ENCODE measurements around the gene ZNF451. TPM values are rescaled to one million over a fixed set of nuclear protein-coding genes. Genes with fewer than 3 reads are reported as not detected.

The ZNF451 gene
- total RNA-seq, 8 experiments from 2014 or later, result 47.0 to 74.7 (median 54.3) TPM

DNA sequence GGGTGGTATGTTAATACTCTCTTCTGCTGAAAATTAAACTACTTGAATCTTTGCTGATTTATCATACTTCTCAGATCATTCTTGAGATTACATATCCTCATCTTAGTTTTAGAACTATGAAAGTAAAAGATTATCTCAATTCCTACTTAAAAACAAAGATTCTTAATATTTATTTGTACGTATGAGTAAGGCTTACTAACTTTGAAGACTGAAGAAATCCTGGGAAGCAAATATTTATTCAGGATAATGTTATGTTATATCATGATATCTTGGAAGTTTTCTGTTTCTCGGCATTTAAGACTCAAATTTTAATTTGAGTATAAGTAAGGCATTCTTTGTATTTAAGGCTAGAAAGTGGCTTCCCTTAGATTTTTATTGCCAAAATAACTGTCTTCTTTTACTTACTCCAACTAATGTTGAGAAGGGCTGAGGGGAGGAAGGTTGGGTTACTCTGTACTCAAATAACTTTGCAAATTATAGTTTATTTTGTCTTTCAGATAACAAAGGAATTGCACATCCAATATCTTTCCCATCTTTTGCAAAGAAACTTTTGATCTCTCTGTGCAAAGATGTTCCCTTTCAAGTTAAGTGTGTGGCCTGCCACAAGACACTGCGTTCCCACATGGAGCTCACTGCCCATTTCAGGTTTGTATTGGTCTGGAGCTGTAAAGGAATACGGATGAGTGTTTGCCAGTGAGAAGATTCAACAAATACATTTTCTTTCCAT is 51.6 kb downstream of the ZNF451 start:
- no peak for ATAC-seq (replicated peaks in 6 of 8)
- WGBS, 10 experiments, result 85 to 100% (median 96%) methylated on average over 2 to 4 of the region's 4 CpGs
- in situ Hi-C loops (cut with MboI; ENCODE audit: low pct_unique_long_range_greater_than_20kb in 2 of 9, low sequenced_read_pairs in 9 of 9, unreplicated experiment in 9 of 9), result no loop called here
- Histone ChIP-seq H3K27ac (no peak overlapping the region), H3K4me1 (replicated peaks in 1 of 2) (no peaks in the 10 kb centered on the region), H3K4me3 (no peak overlapping the region)

DNA sequence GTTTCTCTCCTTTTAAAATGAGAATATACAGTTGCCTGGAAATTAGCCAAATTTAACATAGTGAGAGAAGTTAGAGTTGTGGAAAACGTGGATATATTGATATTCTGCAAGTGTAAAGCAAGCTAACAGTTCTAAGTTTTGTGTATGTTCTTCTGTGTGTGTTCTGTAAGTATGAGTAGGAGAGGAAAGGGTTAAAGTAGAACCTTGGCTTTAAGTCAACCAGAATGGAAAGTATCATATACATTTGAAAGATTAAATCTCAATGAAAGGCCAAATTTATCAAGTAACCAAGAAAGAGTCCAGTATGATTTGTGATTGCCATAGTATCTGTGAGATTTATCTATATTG is 52.2 kb downstream of the ZNF451 start:
- ATAC-seq (replicated peaks in 6 of 8), result no peak
- WGBS, 10 experiments, result 50 to 100% (median 88%) methylated on average over 1 of the region's 1 CpG
- no peaks in the 10 kb centered on the region for H3K4me1 ChIP-seq (replicated peaks in 1 of 2)
- in situ Hi-C loops (cut with MboI; ENCODE audit: low pct_unique_long_range_greater_than_20kb in 2 of 9, low sequenced_read_pairs in 9 of 9, unreplicated experiment in 9 of 9), result no loop called here
- H3K4me3 ChIP-seq, result no peak overlapping the region
- H3K27ac ChIP-seq, result no peak overlapping the region

DNA sequence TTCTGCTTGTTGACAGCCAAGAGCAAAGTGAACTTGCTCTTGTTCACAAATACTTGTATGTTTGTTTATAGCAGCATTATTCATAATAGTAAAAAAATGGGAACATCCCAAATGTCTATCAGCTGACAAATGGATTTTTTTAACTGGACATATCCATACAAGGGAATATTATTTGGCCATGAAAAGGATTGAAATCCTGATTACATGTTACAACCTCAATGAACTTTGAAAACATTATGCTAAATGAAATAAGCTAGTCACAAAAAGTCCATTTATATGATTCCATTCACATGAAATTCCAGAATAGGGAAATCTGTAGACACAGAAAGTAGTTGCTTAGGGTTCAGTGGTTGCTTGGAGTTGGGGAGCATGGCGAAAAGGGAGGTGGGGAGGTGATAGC is 53.7 kb downstream of the ZNF451 start:
- Histone ChIP-seq H3K4me1 (replicated peaks in 1 of 2) (no peaks in the 10 kb centered on the region), H3K27ac (no peak overlapping the region), H3K4me3 (no peak overlapping the region)
- ATAC-seq (replicated peaks in 6 of 8), result no peak
- 88 to 100% (median 100%) methylated on average over 1 of the region's 1 CpG; no CpG with 5 or more reads in 3 of the 10 experiments for WGBS, 10 experiments
- in situ Hi-C loops (cut with MboI; ENCODE audit: low pct_unique_long_range_greater_than_20kb in 2 of 9, low sequenced_read_pairs in 9 of 9, unreplicated experiment in 9 of 9), result no loop called here

DNA sequence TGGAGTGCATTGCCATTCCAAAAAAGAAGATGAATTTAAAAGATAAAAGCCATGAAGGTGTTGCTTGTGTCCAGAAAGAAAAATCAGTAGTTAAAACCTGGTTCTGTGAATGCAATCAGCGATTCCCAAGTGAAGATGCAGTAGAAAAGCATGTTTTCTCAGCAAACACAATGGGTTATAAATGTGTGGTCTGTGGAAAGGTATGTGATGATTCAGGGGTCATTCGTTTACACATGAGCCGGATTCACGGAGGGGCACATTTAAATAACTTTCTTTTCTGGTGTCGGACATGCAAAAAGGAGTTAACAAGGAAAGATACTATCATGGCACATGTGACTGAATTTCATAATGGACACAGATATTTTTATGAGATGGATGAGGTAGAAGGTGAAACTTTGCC is 57.4 kb downstream of the ZNF451 start:
- in situ Hi-C loops (cut with MboI; ENCODE audit: low pct_unique_long_range_greater_than_20kb in 2 of 9, low sequenced_read_pairs in 9 of 9, unreplicated experiment in 9 of 9), result no loop called here
- no peak overlapping the region for H3K4me3 ChIP-seq
- no peaks in the 10 kb centered on the region for H3K4me1 ChIP-seq (replicated peaks in 1 of 2)
- no peak for ATAC-seq (replicated peaks in 6 of 8)
- no peak overlapping the region for H3K27ac ChIP-seq
- 89 to 100% (median 96%) methylated on average over 1 to 5 of the region's 5 CpGs for WGBS, 10 experiments

DNA sequence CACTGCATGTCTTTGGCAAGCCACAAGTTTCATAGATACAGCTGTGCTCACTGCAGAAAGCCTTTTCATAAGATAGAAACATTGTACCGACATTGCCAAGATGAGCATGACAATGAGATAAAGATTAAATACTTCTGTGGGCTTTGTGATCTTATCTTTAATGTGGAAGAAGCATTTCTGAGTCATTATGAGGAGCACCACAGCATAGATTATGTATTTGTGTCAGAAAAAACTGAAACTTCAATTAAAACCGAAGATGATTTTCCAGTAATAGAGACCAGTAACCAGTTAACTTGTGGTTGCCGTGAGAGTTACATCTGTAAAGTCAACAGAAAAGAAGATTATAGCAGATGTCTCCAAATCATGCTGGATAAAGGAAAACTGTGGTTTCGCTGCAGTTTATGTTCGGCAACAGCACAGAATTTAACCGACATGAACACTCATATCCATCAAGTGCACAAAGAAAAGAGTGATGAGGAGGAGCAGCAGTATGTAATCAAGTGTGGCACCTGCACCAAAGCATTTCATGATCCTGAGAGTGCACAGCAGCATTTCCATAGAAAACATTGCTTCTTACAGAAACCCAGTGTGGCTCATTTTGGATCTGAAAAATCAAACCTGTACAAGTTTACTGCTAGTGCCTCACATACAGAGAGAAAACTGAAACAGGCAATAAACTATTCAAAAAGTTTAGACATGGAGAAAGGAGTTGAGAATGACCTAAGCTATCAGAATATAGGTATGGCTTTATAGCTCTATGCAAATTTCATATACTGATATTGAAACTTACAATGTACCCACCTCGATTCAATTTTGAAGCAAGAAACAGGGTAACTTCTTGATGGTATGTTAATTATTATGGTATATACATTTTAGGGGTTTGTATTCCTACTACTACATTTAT is 58.2 kb downstream of the ZNF451 start:
- no peak overlapping the region for H3K27ac ChIP-seq
- in situ Hi-C loops (cut with MboI; ENCODE audit: low pct_unique_long_range_greater_than_20kb in 2 of 9, low sequenced_read_pairs in 9 of 9, unreplicated experiment in 9 of 9), result no loop called here
- ATAC-seq (replicated peaks in 6 of 8), result no peak
- no peak overlapping the region for H3K4me3 ChIP-seq
- WGBS, 10 experiments, result 69 to 100% (median 90%) methylated on average over 2 to 7 of the region's 7 CpGs
- no peaks in the 10 kb centered on the region for H3K4me1 ChIP-seq (replicated peaks in 1 of 2)

DNA sequence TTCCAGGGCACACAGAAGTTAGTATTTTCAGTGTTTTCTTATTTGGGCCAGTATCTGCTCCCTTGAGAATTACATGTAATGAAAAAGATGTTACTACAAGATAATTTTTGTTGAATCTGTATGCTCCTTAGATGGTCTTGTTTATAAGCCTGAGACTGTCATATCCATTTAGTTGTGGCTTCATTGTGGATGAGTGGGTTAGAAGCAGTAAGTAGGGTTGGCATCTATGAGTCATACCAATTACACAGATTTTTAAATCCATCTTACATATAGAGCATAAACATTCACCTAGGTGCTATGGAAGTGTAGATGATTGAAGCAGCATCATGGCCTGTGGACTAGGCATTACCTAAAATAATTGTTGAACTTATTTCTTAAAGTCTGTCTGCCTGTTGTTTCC is 68.7 kb downstream of the ZNF451 start:
- in situ Hi-C loops (cut with MboI; ENCODE audit: low pct_unique_long_range_greater_than_20kb in 2 of 9, low sequenced_read_pairs in 9 of 9, unreplicated experiment in 9 of 9), result no loop called here
- Histone ChIP-seq H3K4me3 (no peak overlapping the region), H3K4me1 (replicated peaks in 1 of 2) (no peaks in the 10 kb centered on the region), H3K27ac (no peak overlapping the region)
- ATAC-seq (replicated peaks in 6 of 8), result no peak

DNA sequence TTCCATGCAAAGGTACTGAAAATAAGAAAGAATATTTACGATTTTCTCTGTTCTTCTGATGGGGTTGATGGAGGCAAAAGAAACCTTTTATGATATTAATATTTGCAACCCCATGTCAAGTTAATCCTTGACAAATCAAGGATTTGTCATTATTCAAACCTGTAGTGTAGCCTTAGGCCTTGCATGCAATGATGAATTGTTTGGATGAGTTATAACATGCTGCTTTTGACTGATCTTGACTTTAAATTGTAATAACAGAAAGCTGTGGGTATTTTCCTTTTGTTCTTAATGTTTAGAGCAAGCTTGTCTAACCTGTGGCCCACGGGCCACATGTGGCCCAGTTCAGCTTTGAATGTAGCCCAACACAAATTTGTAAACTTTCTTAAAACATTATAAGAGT is 69.1 kb downstream of the ZNF451 start:
- in situ Hi-C loops (cut with MboI; ENCODE audit: low pct_unique_long_range_greater_than_20kb in 2 of 9, low sequenced_read_pairs in 9 of 9, unreplicated experiment in 9 of 9), result no loop called here
- no peak overlapping the region for H3K27ac ChIP-seq
- H3K4me1 ChIP-seq (replicated peaks in 1 of 2), result no peaks in the 10 kb centered on the region
- ATAC-seq (replicated peaks in 6 of 8), result no peak
- no peak overlapping the region for H3K4me3 ChIP-seq
- 80 to 100% (median 90%) methylated on average over 1 to 2 of the region's 2 CpGs for WGBS, 10 experiments

DNA sequence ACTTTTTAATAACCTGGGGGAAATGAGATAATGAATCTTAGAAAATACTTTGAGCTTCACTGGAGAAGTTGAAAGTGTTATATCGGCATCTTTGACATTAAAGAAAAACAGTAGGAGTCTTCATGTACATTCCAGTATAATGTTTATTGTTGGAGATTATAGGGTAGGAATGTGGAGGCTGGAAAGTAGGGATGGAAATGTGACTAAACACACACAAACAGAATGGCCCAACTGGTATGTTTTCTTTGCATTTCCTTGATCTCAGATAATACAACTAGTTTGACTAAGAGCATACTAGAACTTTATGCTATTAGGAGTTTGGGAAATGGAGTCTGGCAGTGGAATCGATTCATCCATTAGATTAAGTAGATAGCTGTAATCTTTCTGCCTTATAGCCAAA is 72.0 kb downstream of the ZNF451 start:
- Histone ChIP-seq H3K4me3 (no peak overlapping the region), H3K27ac (no peak overlapping the region), H3K4me1 (replicated peaks in 1 of 2) (no peaks in the 10 kb centered on the region)
- no peak for ATAC-seq (replicated peaks in 6 of 8)
- 89 to 100% (median 100%) methylated on average over 1 to 2 of the region's 2 CpGs for WGBS, 10 experiments
- in situ Hi-C loops (cut with MboI; ENCODE audit: low pct_unique_long_range_greater_than_20kb in 2 of 9, low sequenced_read_pairs in 9 of 9, unreplicated experiment in 9 of 9), result no loop called here

DNA sequence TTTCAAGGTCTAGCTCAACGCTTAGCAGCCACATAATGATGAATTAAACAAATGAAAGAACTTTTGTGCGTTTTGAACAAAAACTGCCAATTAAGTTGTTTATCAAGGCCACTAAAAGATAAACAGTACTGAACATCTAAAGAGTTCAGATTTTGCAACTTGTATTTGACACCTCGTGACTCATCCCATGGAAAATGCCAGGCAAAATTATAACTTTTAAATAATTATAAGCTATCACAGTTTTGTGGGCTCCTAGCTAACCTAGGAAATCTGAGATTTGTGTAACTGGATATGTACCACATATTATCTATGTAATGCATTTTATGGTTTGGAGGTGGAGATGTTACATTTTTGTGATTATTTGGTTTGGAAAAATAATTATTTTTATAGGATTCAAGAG is 72.5 kb downstream of the ZNF451 start:
- no peak for ATAC-seq (replicated peaks in 6 of 8)
- Histone ChIP-seq H3K4me1 (replicated peaks in 1 of 2) (no peaks in the 10 kb centered on the region), H3K4me3 (no peak overlapping the region), H3K27ac (no peak overlapping the region)
- WGBS, 10 experiments, result 82 to 100% (median 94%) methylated on average over 1 to 3 of the region's 3 CpGs; no CpG with 5 or more reads in 1 of the 10 experiments
- in situ Hi-C loops (cut with MboI; ENCODE audit: low pct_unique_long_range_greater_than_20kb in 2 of 9, low sequenced_read_pairs in 9 of 9, unreplicated experiment in 9 of 9), result no loop called here

DNA sequence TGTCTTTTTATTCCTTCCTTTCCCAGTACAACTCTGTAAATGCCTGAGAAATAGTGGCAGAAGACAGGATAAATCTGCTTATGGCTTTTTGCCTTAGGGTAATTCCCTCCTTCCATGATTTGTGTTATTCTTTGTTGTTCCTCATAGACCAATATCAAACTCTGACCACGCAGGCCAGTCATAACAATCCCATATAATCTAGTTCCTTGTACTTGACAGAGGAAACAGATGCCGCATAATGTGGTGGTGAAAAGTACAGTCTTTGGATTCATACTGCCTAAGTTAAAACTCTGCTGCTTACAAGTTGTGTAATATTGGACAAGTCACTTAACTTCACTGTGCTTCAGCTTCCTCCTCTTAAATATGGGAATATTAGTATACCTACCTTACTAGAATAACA is 74.0 kb downstream of the ZNF451 start:
- Histone ChIP-seq H3K4me3 (no peak overlapping the region), H3K4me1 (replicated peaks in 1 of 2) (no peaks in the 10 kb centered on the region), H3K27ac (no peak overlapping the region)
- in situ Hi-C loops (cut with MboI; ENCODE audit: low pct_unique_long_range_greater_than_20kb in 2 of 9, low sequenced_read_pairs in 9 of 9, unreplicated experiment in 9 of 9), result no loop called here
- ATAC-seq (replicated peaks in 6 of 8), result no peak
- 83 to 100% (median 100%) methylated on average over 1 to 2 of the region's 2 CpGs; no CpG with 5 or more reads in 2 of the 10 experiments for WGBS, 10 experiments

DNA sequence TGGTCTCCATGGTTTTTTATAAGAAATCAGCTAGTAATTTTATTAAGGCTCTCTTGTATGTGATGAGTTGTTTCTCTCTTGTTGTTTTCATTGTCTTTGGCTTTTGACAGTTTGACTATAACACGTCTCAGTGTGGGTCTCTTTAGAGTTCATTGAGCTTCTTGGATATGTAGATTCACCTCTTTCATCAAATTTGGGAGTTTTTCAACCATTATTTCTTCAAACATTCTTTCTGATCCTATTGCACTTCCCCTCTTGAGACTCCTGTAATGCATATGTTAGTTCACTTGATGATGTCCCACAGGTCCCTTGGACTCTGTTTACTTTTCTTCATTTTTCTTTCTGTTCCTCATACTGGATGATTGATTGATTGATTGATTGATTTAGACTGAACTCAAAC is 75.1 kb downstream of the ZNF451 start:
- in situ Hi-C loops (cut with MboI; ENCODE audit: low pct_unique_long_range_greater_than_20kb in 2 of 9, low sequenced_read_pairs in 9 of 9, unreplicated experiment in 9 of 9), result no loop called here
- Histone ChIP-seq H3K27ac (no peak overlapping the region), H3K4me1 (replicated peaks in 1 of 2) (no peaks in the 10 kb centered on the region), H3K4me3 (no peak overlapping the region)
- WGBS, 10 experiments, result 20 to 100% (median 79%) methylated on average over 1 of the region's 1 CpG; no CpG with 5 or more reads in 6 of the 10 experiments
- no peak for ATAC-seq (replicated peaks in 6 of 8)

DNA sequence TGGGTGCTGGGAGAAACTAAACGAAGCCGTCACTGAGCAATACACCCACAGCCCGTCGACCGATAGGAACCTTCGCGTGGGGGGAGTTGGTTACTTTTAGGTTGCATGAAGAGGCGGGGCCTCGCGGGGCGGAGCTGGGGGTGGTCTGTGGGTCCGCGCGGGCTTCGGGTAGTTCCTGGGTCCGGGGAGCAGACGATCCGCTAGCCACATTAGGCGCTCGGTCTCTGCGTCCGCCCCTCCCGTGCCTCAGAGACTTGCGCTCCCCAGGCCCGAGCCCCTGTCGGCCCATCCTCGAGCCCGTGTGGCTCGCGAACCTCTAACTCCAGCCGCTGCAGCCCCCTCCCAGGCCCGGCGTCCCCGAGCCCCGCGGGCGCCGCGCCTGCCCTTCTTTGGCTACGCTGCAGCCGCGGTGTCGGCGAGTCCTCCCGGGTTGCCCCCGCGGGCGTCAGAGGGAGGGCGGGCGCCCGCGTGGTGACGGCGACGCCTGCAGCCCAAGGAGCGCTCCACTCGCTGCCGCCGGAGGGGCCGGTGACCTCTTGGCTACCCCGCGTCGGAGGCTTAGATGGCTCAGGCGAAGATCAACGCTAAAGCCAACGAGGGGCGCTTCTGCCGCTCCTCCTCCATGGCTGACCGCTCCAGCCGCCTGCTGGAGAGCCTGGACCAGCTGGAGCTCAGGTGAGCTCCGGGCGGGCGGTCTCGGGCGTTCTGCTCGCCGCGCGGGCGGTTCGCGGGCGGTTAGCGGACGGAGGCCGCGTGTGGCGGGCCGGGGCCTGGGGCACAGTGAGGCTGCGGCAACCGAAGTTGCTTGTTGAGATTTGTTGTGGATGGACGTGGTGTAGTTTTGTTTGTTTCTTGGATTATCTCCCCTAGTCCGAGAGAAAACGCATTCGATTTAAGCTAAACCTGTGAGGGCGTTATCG is 82.4 kb downstream of the ZNF451 start, which contains the start of gene BAG2:
Gene BAG2 (plus strand): TSS at position 191 of the 920 bp plus-strand sequence. CDS start 372 bp downstream, at position 563.
- peak within 1 kb of the TSS; percentile 56 to 91 (median 63) for H3K4me3 ChIP-seq
- in situ Hi-C loops (cut with MboI; ENCODE audit: low pct_unique_long_range_greater_than_20kb in 2 of 9, low sequenced_read_pairs in 9 of 9, unreplicated experiment in 9 of 9), result no loop called here
- ATAC-seq (replicated peaks in 6 of 8), result peak; percentile 86 to 95 (median 92)
- H3K4me1 ChIP-seq (replicated peaks in 1 of 2), result peaks cover 3 to 4% of the 10 kb centered on the region in 2 donors
- peak within 1 kb of the TSS; percentile 83 to 91 for H3K27ac ChIP-seq
- 0 to 2% (median 0%) methylated on average over 2 to 9 of the region's 97 CpGs; no CpG with 5 or more reads in 5 of the 10 experiments for WGBS, 10 experiments

All from motor neuron (in vitro differentiated cells).